DOHH2 (cell line): ENCODE data around the gene GDPD4.

Source experiments
- H3F3A ChIP-seq: fragments of 200-600 bp; sonication (generic), shearing (Covaris generic); 2 replicates; pipeline ENCODE4 v1.6.0; 2016; ENCODE audit warnings: antibody characterized with exemption, mild to moderate bottlenecking; ENCODE audit not compliant: control insufficient read depth, insufficient read depth
- H3K27ac ChIP-seq: fragments of 200-600 bp; sonication (generic); 2 replicates; pipeline ENCODE4 v1.5.1; 2014; ENCODE audit warnings: low read depth, mild to moderate bottlenecking, low read length, moderate library complexity
- H3K27me3 ChIP-seq: fragments of 200-600 bp; sonication (generic); 2 replicates; pipeline ENCODE4 v1.6.1; 2014; ENCODE audit warnings: mild to moderate bottlenecking, low read length, mixed read lengths; ENCODE audit not compliant: control insufficient read depth
- H3K36me3 ChIP-seq: fragments of 200-600 bp; sonication (generic); 2 replicates; pipeline ENCODE4 v1.6.1; 2014; ENCODE audit warnings: mild to moderate bottlenecking, low read length, moderate library complexity, mixed read lengths; ENCODE audit not compliant: control insufficient read depth
- H3K4me1 ChIP-seq: fragments of 200-600 bp; sonication (generic); 2 replicates; pipeline ENCODE4 v1.6.1; 2014; ENCODE audit warnings: mild to moderate bottlenecking, low read length, mixed read lengths; ENCODE audit not compliant: control insufficient read depth
- H3K4me2 ChIP-seq: fragments of 200-600 bp; sonication (generic); 2 replicates; pipeline ENCODE4 v1.6.0; 2014; ENCODE audit warnings: mild to moderate bottlenecking, low read length, moderate library complexity
- H3K4me3 ChIP-seq: fragments of 200-600 bp; sonication (generic); 2 replicates; pipeline ENCODE4 v1.5.1; 2014; ENCODE audit warnings: mild to moderate bottlenecking, low read length, mixed read lengths
- H3K79me2 ChIP-seq: fragments of 200-600 bp; sonication (generic); 2 replicates; pipeline ENCODE4 v1.6.1; 2014; ENCODE audit warnings: mild to moderate bottlenecking, low read length, mixed read lengths; ENCODE audit not compliant: control insufficient read depth
- H3K9me2 ChIP-seq: fragments of 200-600 bp; sonication (generic); replicated peaks from 2 replicates; pipeline ENCODE4 v1.6.1; 2014; ENCODE audit warnings: mild to moderate bottlenecking, low read length, mixed read lengths; ENCODE audit not compliant: control insufficient read depth
- H3K9me3 ChIP-seq: fragments of 200-600 bp; sonication (generic); 2 replicates; pipeline ENCODE4 v1.6.1; 2014; ENCODE audit warnings: antibody characterized with exemption, low read length, mixed read lengths; ENCODE audit not compliant: control insufficient read depth, insufficient read depth
- H4K20me1 ChIP-seq: fragments of 200-600 bp; sonication (generic); 2 replicates; pipeline ENCODE4 v1.6.0; 2014; ENCODE audit warnings: low read depth, mild to moderate bottlenecking, antibody characterized with exemption, low read length, moderate library complexity; ENCODE audit not compliant: control insufficient read depth, insufficient read depth
- CTCF ChIP-seq: fragments of 200-600 bp; sonication (generic); IDR thresholded peaks from one replicate; pipeline ENCODE4 v1.5.1; 2014; ENCODE audit warnings: antibody characterized with exemption, mild to moderate bottlenecking, low read depth, low read length; ENCODE audit not compliant: poor library complexity, severe bottlenecking
- EZH2phosphoT487 ChIP-seq: fragments of 200-600 bp; sonication (generic); IDR thresholded peaks from 2 replicates; pipeline ENCODE4 v1.6.1; 2017; ENCODE audit warnings: borderline replicate concordance, mild to moderate bottlenecking, antibody characterized with exemption, low read length, moderate library complexity, mixed read lengths

Gene GDPD4

DNA sequence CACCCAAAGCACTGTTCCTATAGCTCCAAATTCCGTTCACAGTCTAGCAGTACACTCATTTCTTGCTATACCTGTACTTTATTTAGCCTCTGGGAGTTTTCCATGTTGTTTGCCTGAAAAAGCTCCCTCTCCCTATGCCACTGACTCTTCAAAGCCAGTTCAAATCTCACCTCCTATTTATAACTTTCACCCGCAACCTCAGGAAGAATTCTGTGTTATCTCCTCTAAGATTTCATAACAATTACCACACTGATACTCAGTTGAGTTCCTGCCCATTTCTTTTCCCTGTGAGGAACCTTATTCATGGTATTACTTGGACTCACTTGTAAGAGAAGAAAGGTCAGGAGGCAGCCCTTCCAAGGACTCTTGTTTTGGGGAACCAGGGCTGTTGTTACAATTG is 25.2 kb downstream of the GDPD4 start:
- Histone ChIP-seq H3K4me2 (no peak overlapping the region), H3K27me3 (no peaks in the 10 kb centered on the region), H3F3A (no peaks in the 10 kb centered on the region), H3K4me3 (no peak overlapping the region), H3K9me2 (no peaks in the 10 kb centered on the region), H4K20me1 (no peaks in the 10 kb centered on the region), H3K9me3 (no peaks in the 10 kb centered on the region), H3K79me2 (no peaks in the 10 kb centered on the region), H3K27ac (no peak overlapping the region), H3K4me1 (no peaks in the 10 kb centered on the region), H3K36me3 (no peaks in the 10 kb centered on the region)
- no peak for TF ChIP-seq CTCF
- no peak for TF ChIP-seq EZH2phosphoT487

GRCh38 chr11:77270921-77271320 is 30.6 kb downstream of the GDPD4 start:
- H3K36me3 ChIP-seq = no peaks in the 10 kb centered on the region
- no peaks in the 10 kb centered on the region; the same call in none of the 2 replicates for H3K27me3 ChIP-seq
- no peak overlapping the region for H3K27ac ChIP-seq
- no peaks in the 10 kb centered on the region for H3K9me3 ChIP-seq
- H3K9me2 ChIP-seq = no peaks in the 10 kb centered on the region
- no peak overlapping the region for H3K4me3 ChIP-seq
- H3K79me2 ChIP-seq = no peaks in the 10 kb centered on the region
- no peaks in the 10 kb centered on the region for H3K4me1 ChIP-seq
- H3F3A ChIP-seq = no peaks in the 10 kb centered on the region
- no peaks in the 10 kb centered on the region for H4K20me1 ChIP-seq
- no peak for TF ChIP-seq EZH2phosphoT487
- no peak for TF ChIP-seq CTCF
- H3K4me2 ChIP-seq = no peak overlapping the region

DNA sequence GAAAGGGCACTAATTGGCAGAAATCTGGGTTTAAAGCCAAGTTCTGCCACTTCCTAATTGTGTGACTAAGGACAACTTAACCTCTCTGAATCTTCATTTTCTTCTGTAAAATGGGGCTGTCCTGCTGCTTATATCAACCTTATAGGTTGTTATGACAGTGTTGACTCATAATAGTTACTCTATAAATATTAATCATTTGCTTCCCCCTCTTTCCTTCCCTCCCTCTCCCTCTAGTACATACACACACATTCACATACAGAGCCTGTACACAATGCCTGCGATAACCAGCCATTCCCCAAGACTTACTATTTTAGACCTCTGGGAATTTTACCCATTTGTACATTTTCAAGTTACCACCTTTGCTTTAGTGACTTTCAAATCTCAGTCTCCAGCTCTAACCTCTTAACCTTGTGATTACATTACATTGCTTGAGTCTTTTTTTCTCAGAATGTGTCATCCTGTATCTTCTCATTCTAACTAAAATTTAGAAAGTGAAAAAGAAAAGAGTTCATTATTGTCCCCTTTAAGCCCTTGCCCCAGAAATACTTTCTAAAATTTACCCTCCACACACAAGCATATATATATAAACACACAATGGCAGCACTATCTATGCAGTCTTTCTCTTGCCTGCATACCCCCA is 31.9 kb downstream of the GDPD4 start:
- Histone ChIP-seq H3K36me3 (no peaks in the 10 kb centered on the region), H3K27ac (no peak overlapping the region), H3F3A (no peaks in the 10 kb centered on the region), H3K4me3 (no peak overlapping the region), H3K27me3 (no peaks in the 10 kb centered on the region; the same call in none of the 2 replicates), H3K4me1 (no peaks in the 10 kb centered on the region), H3K9me3 (no peaks in the 10 kb centered on the region), H3K9me2 (no peaks in the 10 kb centered on the region), H3K79me2 (no peaks in the 10 kb centered on the region), H3K4me2 (no peak overlapping the region), H4K20me1 (no peaks in the 10 kb centered on the region)
- TF ChIP-seq CTCF (no peak), EZH2phosphoT487 (no peak)
